Measurements from ENCODE around the gene MVK.

The MVK gene

GRCh38 chr12:109557805-109558204 is 15.8 kb upstream of the MVK start:
- no peak overlapping the region for H3K4me3 ChIP-seq (ENCODE audit: low read length)

GRCh38 chr12:109558374-109559199 is 15.0 kb upstream of the MVK start:
- no peak for TF ChIP-seq CTCF (IDR thresholded peaks at IDR 0.05; ENCODE audit: insufficient read depth, low read depth, low read length, missing control alignments)
- DNase-seq (ENCODE audit: low read depth) = no peak

More at GRCh38 chr12:109557805-109558204, 15.8 kb upstream of the MVK start:
- DNase-seq (ENCODE audit: low read depth) = no peak
- TF ChIP-seq CTCF (IDR thresholded peaks at IDR 0.05; ENCODE audit: insufficient read depth, low read depth, low read length, missing control alignments) = no peak

GRCh38 chr12:109559200-109559505 is 14.4 kb upstream of the MVK start:
- no peak for DNase-seq (ENCODE audit: low read depth)
- TF ChIP-seq CTCF (IDR thresholded peaks at IDR 0.05; ENCODE audit: insufficient read depth, low read depth, low read length, missing control alignments) = no peak

More at GRCh38 chr12:109558374-109559199, 15.0 kb upstream of the MVK start:
- H3K4me3 ChIP-seq (ENCODE audit: low read length) = no peak overlapping the region

GRCh38 chr12:109559601-109560000 is 14.0 kb upstream of the MVK start:
- H3K4me3 ChIP-seq (ENCODE audit: low read length) = no peak overlapping the region
- TF ChIP-seq CTCF (IDR thresholded peaks at IDR 0.05; ENCODE audit: insufficient read depth, low read depth, low read length, missing control alignments) = no peak

More at GRCh38 chr12:109559200-109559505, 14.4 kb upstream of the MVK start:
- no peak overlapping the region for H3K4me3 ChIP-seq (ENCODE audit: low read length)

GRCh38 chr12:109560867-109561710 is 12.5 kb upstream of the MVK start:
- no peak for TF ChIP-seq CTCF (IDR thresholded peaks at IDR 0.05; ENCODE audit: insufficient read depth, low read depth, low read length, missing control alignments)
- DNase-seq (ENCODE audit: low read depth) = no peak

More at GRCh38 chr12:109559601-109560000, 14.0 kb upstream of the MVK start:
- DNase-seq (ENCODE audit: low read depth) = no peak

GRCh38 chr12:109561711-109562030 is 11.9 kb upstream of the MVK start:
- no peak for DNase-seq (ENCODE audit: low read depth)
- H3K4me3 ChIP-seq (ENCODE audit: low read length) = no peak overlapping the region
- no peak for TF ChIP-seq CTCF (IDR thresholded peaks at IDR 0.05; ENCODE audit: insufficient read depth, low read depth, low read length, missing control alignments)

More at GRCh38 chr12:109560867-109561710, 12.5 kb upstream of the MVK start:
- no peak overlapping the region for H3K4me3 ChIP-seq (ENCODE audit: low read length)
